B cell (primary cell): ENCODE data around the gene LAMA1. TPM values are rescaled to one million over a fixed set of nuclear protein-coding genes. Genes with fewer than 3 reads are reported as not detected.
"Not testable (repeated sequence)": the region's sequence is repeated elsewhere in the genome, so short reads cannot be mapped to it uniquely, and the experiment has no call there.

Source experiments
- ATAC-seq: fragments of 200-7000 bp; cut with Tn5 transposase; one replicate; pipeline ENCODE4 v1.10.0; 2021; ENCODE audit warnings: low read depth, mild to moderate bottlenecking, moderate number of reproducible peaks, moderate library complexity
- CTCF ChIA-PET: fragments of 350-600 bp; sonication (Branson Sonifier 250); formaldehyde crosslinking; loops from one replicate; lab custom pipeline; 2021; ENCODE audit warnings: antibody characterized with exemption, inconsistent platforms; lab: Charles Lee
- POLR2A ChIA-PET: fragments of 350-600 bp; sonication (Branson Sonifier 250); formaldehyde crosslinking; loops from one replicate; lab custom pipeline; 2021; ENCODE audit warnings: antibody characterized with exemption; lab: Charles Lee
- DNase-seq: peaks from one replicate; pipeline ENCODE4 v3.0.0; 2013
- H2AFZ ChIP-seq: 2 replicates; pipeline ENCODE4 v1.6.1; 2012; ENCODE audit warnings: mild to moderate bottlenecking, low read depth, low read length; ENCODE audit not compliant: insufficient read depth, poor library complexity, severe bottlenecking
- H3K27ac ChIP-seq, 2 donors: 1 replicate in 1 of 2; 2 replicates in 1 of 2; pipeline ENCODE4 v1.5.1; 2012 to 2013; ENCODE audit warnings: low read length in 2 of 2, mild to moderate bottlenecking in 2 of 2, moderate library complexity in 1 of 2
- H3K27me3 ChIP-seq, 4 experiments: fragments of 200-600 bp in 1 of 4; sonication (generic) in 1 of 4; replicated peaks in 1 of 4; 1 replicate in 2 of 4; 2 replicates in 2 of 4; pipeline versions ENCODE4 v1.6.1 to v1.7.0; 2013 to 2016; ENCODE audit warnings: low read length in 3 of 4, mild to moderate bottlenecking in 2 of 4, mixed read lengths in 1 of 4, moderate library complexity in 1 of 4; ENCODE audit not compliant: insufficient read depth in 4 of 4, control insufficient read depth in 3 of 4; ENCODE audit errors: control extremely low read depth in 1 of 4
- H3K36me3 ChIP-seq, 2 experiments: replicated peaks in 1 of 2; 1 replicate in 1 of 2; 2 replicates in 1 of 2; pipeline versions ENCODE4 v1.6.1 to v1.7.1; 2013; ENCODE audit warnings: low read length in 1 of 2; ENCODE audit not compliant: insufficient read depth in 2 of 2, control insufficient read depth in 1 of 2; ENCODE audit errors: control extremely low read depth in 1 of 2, extremely low read depth in 1 of 2
- H3K4me1 ChIP-seq, 2 donors: fragments of 200-600 bp in 1 of 2; sonication (generic) in 1 of 2; 1 replicate in 1 of 2; 2 replicates in 1 of 2; pipeline versions ENCODE4 v1.5.1 to v1.6.1; 2013 to 2017; ENCODE audit warnings: low read length in 2 of 2; ENCODE audit not compliant: control insufficient read depth in 2 of 2, insufficient read depth in 2 of 2
- H3K4me2 ChIP-seq: replicated peaks from 2 replicates; pipeline ENCODE3; 2012; ENCODE audit warnings: mild to moderate bottlenecking, low read depth, low read length; ENCODE audit not compliant: poor library complexity, severe bottlenecking
- H3K4me3 ChIP-seq, 5 experiments: fragments of 200-600 bp in 1 of 5; sonication (generic) in 1 of 5; 1 replicate in 3 of 5; 2 replicates in 2 of 5; pipeline versions ENCODE4 v1.5.1 to v1.7.0; 2011 to 2016; ENCODE audit warnings: low read length in 4 of 5, mild to moderate bottlenecking in 4 of 5, low read depth in 2 of 5, control low read depth in 1 of 5, moderate library complexity in 1 of 5; ENCODE audit not compliant: insufficient read depth in 1 of 5; ENCODE audit errors: control extremely low read depth in 1 of 5, extremely low read depth in 1 of 5
- H3K79me2 ChIP-seq: fragments of 200-600 bp; sonication (generic); one replicate; pipeline ENCODE4 v1.6.0; 2016; ENCODE audit warnings: low read length; ENCODE audit not compliant: control insufficient read depth, insufficient read depth
- H3K9ac ChIP-seq: fragments of 200-600 bp; sonication (generic); 2 replicates; pipeline ENCODE4 v1.6.1; 2017; ENCODE audit warnings: mild to moderate bottlenecking, low read length, moderate library complexity
- H3K9me3 ChIP-seq, 3 donors: one replicate each; pipeline versions ENCODE4 v1.6.1 to v1.7.1; 2013; ENCODE audit warnings: low read length in 2 of 3; ENCODE audit not compliant: control insufficient read depth in 2 of 3, insufficient read depth in 1 of 3; ENCODE audit errors: control extremely low read depth in 1 of 3
- H4K20me1 ChIP-seq: 2 replicates; pipeline ENCODE4 v1.6.0; 2012; ENCODE audit warnings: mild to moderate bottlenecking, low read length; ENCODE audit not compliant: insufficient read depth, control insufficient read depth, poor library complexity, severe bottlenecking
- H3K27ac Mint-ChIP-seq: one replicate; pipeline ENCODE4 v1.8.0; 2021; ENCODE audit warnings: mixed read lengths
- H3K27me3 Mint-ChIP-seq: one replicate; pipeline ENCODE4 v1.8.0; 2021; ENCODE audit warnings: mixed read lengths
- H3K4me1 Mint-ChIP-seq: one replicate; pipeline ENCODE4 v1.8.0; 2021; ENCODE audit warnings: mixed read lengths
- H3K4me3 Mint-ChIP-seq: one replicate; pipeline ENCODE4 v1.8.0; 2021; ENCODE audit warnings: mixed read lengths
- H3K9me3 Mint-ChIP-seq: one replicate; pipeline ENCODE4 v1.8.0; 2022; ENCODE audit warnings: mixed read lengths; ENCODE audit not compliant: insufficient read depth
- CTCF ChIP-seq: fragments of 200-600 bp; IDR thresholded peaks from one replicate; pipeline ENCODE4 v1.8.0; 2022; ENCODE audit warnings: antibody characterized with exemption, mild to moderate bottlenecking
- EZH2 ChIP-seq: IDR thresholded peaks from 2 replicates; pipeline ENCODE4 v1.6.1; 2012; ENCODE audit warnings: borderline replicate concordance, low read depth, mild to moderate bottlenecking, moderate library complexity, low read length; ENCODE audit not compliant: insufficient read depth, poor library complexity, severe bottlenecking
- WGBS: methylation state at CpG from one replicate; pipeline ENCODE4 v1.1.5; 2013; ENCODE audit warnings: missing lambda C conversion rate; ENCODE audit not compliant: insufficient coverage; 5-methylcytosine and 5-hydroxymethylcytosine counted together
- intact Hi-C: fragments of 100-400 bp; cut with micrococcal nuclease; formaldehyde crosslinking; loops from one replicate; pipeline ENCODE4 v1.10.0; 2022
- polyA plus RNA-seq: library from polyadenylated mRNA; depleted of rRNA; stranded (reverse); fragments of >200 nt; gene quantifications from 2 replicates; pipeline ENCODE4 v1.2.3, GENCODE V29; 2012
- total RNA-seq, 2 donors: library from RNA; stranded (reverse); fragments of 120-200 nt in 1 of 2; gene quantifications; 1 replicate in 1 of 2; 2 replicates in 1 of 2; pipeline versions ENCODE4 v1.2.3 to v1.2.4, GENCODE V29; 2013 to 2022

The LAMA1 gene
- total and polyA plus RNA-seq, 2 donors (not counting 1 experiment from before 2014, with no cell fraction given), result not detected

- intact Hi-C loops, result no loop called here
- H3K9me3 Mint-ChIP-seq, result no peaks in the 10 kb centered on the region
- Histone ChIP-seq H2AFZ (no peak overlapping the region), H3K9me3 (peaks cover 0 to 5% (median 0%) of the 10 kb centered on the region in 3 donors), H3K27me3 (no peaks in the 10 kb centered on the region), H3K4me2 (no peak overlapping the region), H3K4me3 (no peak overlapping the region), H3K4me1 (no peaks in the 10 kb centered on the region), H3K36me3 (no peaks in the 10 kb centered on the region), H4K20me1 (no peaks in the 10 kb centered on the region), H3K9ac (no peak overlapping the region), H3K79me2 (no peaks in the 10 kb centered on the region), H3K27ac (no peak overlapping the region)
- no peak for DNase-seq
- POLR2A ChIA-PET, result no interaction called here
- no peak overlapping the region for H3K4me3 Mint-ChIP-seq
- TF ChIP-seq CTCF (no peak), EZH2 (no peak)
- 90% methylated on average over 7 of the region's 7 CpGs for whole genome bisulfite sequencing
- no peak overlapping the region for H3K27ac Mint-ChIP-seq
- H3K4me1 Mint-ChIP-seq, result no peaks in the 10 kb centered on the region
- H3K27me3 Mint-ChIP-seq, result no peaks in the 10 kb centered on the region
- ATAC-seq, result no peak
- CTCF ChIA-PET, result no interaction called here
These were observed 29.8 kb upstream of the LAMA1 start for GRCh38 chr18:7147399-7147798.

GRCh38 chr18:7146067-7146466, 28.5 kb upstream of the LAMA1 start:
- DNase-seq (no peak), ATAC-seq (no peak)
- WGBS, result no CpG with 5 or more reads among the region's 1 CpG
- ChIA-PET POLR2A (no interaction called here), CTCF (no interaction called here)
- H3K4me1 Mint-ChIP-seq, result no peaks in the 10 kb centered on the region
- no peak overlapping the region for H3K27ac Mint-ChIP-seq
- H3K4me1 ChIP-seq, result no peaks in the 10 kb centered on the region
- no peaks in the 10 kb centered on the region for H3K27me3 ChIP-seq
- no peak for TF ChIP-seq CTCF
- TF ChIP-seq EZH2, result no peak
- no peak overlapping the region for H2AFZ ChIP-seq
- no peak overlapping the region for H3K4me3 Mint-ChIP-seq
- H3K9me3 Mint-ChIP-seq, result no peaks in the 10 kb centered on the region
- H3K79me2 ChIP-seq, result no peaks in the 10 kb centered on the region
- H3K27ac ChIP-seq, result no peak overlapping the region
- no peaks in the 10 kb centered on the region for H3K27me3 Mint-ChIP-seq
- H4K20me1 ChIP-seq, result no peaks in the 10 kb centered on the region
- H3K4me3 ChIP-seq, result no peak overlapping the region
- H3K9ac ChIP-seq, result no peak overlapping the region
- intact Hi-C loops, result no loop called here
- no peak overlapping the region for H3K4me2 ChIP-seq
- peaks cover 0 to 5% (median 0%) of the 10 kb centered on the region in 3 donors for H3K9me3 ChIP-seq
- H3K36me3 ChIP-seq, result no peaks in the 10 kb centered on the region

GRCh38 chr18:7144921-7145320, 27.3 kb upstream of the LAMA1 start:
- H3K79me2 ChIP-seq, DNase-seq, H3K36me3 ChIP-seq, CTCF ChIA-PET, H3K9me3 Mint-ChIP-seq, H2AFZ ChIP-seq, intact Hi-C loops, H3K4me1 Mint-ChIP-seq, H3K4me1 ChIP-seq, H3K4me3 ChIP-seq, H3K27ac ChIP-seq, H3K4me2 ChIP-seq, H3K4me3 Mint-ChIP-seq, H3K27me3 Mint-ChIP-seq, H3K9me3 ChIP-seq, POLR2A ChIA-PET, H4K20me1 ChIP-seq, ATAC-seq, H3K27me3 ChIP-seq, H3K27ac Mint-ChIP-seq, H3K9ac ChIP-seq: not testable (repeated sequence)
- 67% methylated on average over 2 of the region's 12 CpGs for WGBS
